ENCODE results near the gene SARDH.

SARDH gene

DNA sequence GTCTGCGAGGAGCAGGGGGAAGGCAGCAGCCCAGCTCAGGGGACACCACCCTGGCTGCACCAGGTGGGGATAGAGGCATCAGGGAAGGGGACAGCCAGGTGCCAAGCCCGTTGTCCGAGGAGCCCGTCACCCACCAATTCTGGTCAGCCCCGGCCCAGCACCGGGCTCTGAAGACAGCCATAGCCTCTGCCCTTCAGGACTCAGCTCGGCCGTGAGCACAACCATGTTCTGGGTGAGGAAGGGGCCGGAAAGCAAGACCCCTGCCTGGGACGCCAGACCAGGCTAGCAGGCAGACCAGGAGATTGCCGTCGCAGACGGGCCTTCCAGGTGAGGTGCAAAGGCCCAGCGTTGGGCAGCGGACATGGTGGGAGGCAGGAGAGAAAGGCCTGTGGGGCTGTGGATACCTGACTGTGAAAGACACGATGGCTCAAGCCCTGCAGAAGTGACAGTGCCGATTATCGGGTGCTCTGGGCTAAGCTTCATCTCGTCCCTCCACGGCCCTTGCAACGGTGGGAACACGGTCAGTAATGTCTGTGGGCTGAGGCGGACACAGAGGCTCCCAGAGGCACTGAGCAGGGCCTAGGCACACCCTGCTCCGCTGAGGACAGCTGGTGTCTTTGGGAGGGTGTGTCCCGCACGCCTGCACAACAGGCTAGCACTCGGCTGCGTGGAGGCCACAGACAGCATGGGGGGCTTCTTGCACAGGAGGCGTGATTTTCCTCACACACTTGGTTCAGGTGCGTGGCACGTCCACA lies 65.5 kb downstream of the SARDH start:
- TF ChIP-seq, protein P1, sequence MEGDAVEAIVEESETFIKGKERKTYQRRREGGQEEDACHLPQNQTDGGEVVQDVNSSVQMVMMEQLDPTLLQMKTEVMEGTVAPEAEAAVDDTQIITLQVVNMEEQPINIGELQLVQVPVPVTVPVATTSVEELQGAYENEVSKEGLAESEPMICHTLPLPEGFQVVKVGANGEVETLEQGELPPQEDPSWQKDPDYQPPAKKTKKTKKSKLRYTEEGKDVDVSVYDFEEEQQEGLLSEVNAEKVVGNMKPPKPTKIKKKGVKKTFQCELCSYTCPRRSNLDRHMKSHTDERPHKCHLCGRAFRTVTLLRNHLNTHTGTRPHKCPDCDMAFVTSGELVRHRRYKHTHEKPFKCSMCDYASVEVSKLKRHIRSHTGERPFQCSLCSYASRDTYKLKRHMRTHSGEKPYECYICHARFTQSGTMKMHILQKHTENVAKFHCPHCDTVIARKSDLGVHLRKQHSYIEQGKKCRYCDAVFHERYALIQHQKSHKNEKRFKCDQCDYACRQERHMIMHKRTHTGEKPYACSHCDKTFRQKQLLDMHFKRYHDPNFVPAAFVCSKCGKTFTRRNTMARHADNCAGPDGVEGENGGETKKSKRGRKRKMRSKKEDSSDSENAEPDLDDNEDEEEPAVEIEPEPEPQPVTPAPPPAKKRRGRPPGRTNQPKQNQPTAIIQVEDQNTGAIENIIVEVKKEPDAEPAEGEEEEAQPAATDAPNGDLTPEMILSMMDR (IDR thresholded peaks at IDR 0.05; ENCODE audit: low read length) = no peak
- no peak for TF ChIP-seq EZH2phosphoT487 (IDR thresholded peaks at IDR 0.05; ENCODE audit: low read length)
- Histone ChIP-seq H3K4me3 (ENCODE audit: low read length) (no peak overlapping the region), H3K27me3 (replicated peaks; ENCODE audit: insufficient read depth, low read length) (peaks cover 82% of the 10 kb centered on the region), H2AFZ (ENCODE audit: low read length) (no peak overlapping the region), H3F3A (ENCODE audit: insufficient read depth, low read length) (no peaks in the 10 kb centered on the region), H3K4me1 (ENCODE audit: low read length) (no peaks in the 10 kb centered on the region), H3K27ac (ENCODE audit: low read length) (no peak overlapping the region), H3K9me3 (replicated peaks; ENCODE audit: insufficient read depth, low read length) (no peaks in the 10 kb centered on the region), H3K79me2 (ENCODE audit: low read length) (no peaks in the 10 kb centered on the region), H4K20me1 (ENCODE audit: insufficient read depth, low read length) (no peaks in the 10 kb centered on the region), H3K9ac (ENCODE audit: low read length) (no peak overlapping the region), H3K36me3 (replicated peaks; ENCODE audit: insufficient read depth, low read length) (no peaks in the 10 kb centered on the region), H3K9me2 (replicated peaks; ENCODE audit: insufficient read depth, low read length) (no peaks in the 10 kb centered on the region), H3K4me2 (ENCODE audit: low read depth, low read length) (no peak overlapping the region)
- no peak for DNase-seq

DNA sequence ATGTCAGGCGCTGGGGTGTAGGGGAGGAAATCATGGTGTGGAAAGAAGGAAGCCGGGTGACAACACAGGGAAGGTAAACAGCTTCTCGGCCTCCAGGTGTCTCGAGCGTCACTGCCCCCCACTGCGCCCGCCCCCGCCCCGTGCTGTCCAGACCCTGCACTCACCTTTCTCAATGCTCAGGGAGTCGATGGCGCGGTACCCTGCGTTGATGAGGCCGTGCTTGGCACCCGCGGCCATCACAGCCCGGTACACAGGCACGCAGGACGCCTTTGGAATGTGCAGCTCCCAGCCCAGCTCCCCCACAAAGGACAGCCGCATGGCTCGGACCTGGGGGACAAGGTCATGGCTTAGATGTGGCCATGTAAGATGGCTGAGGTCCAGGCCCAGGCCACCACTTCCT lies 66.8 kb downstream of the SARDH start:
- Histone ChIP-seq H3K36me3 (replicated peaks; ENCODE audit: insufficient read depth, low read length) (no peaks in the 10 kb centered on the region), H2AFZ (ENCODE audit: low read length) (no peak overlapping the region), H3K9ac (ENCODE audit: low read length) (no peak overlapping the region), H3K4me2 (ENCODE audit: low read depth, low read length) (no peak overlapping the region), H3K4me1 (ENCODE audit: low read length) (no peaks in the 10 kb centered on the region), H3K79me2 (ENCODE audit: low read length) (no peaks in the 10 kb centered on the region), H3K9me3 (replicated peaks; ENCODE audit: insufficient read depth, low read length) (no peaks in the 10 kb centered on the region), H3K4me3 (ENCODE audit: low read length) (no peak overlapping the region), H3F3A (ENCODE audit: insufficient read depth, low read length) (no peaks in the 10 kb centered on the region), H3K27me3 (replicated peaks; ENCODE audit: insufficient read depth, low read length) (peaks cover 80% of the 10 kb centered on the region), H3K27ac (ENCODE audit: low read length) (no peak overlapping the region), H4K20me1 (ENCODE audit: insufficient read depth, low read length) (no peaks in the 10 kb centered on the region), H3K9me2 (replicated peaks; ENCODE audit: insufficient read depth, low read length) (no peaks in the 10 kb centered on the region)
- no peak for DNase-seq
- TF ChIP-seq EZH2phosphoT487 (IDR thresholded peaks at IDR 0.05; ENCODE audit: low read length) = no peak
- no peak for TF ChIP-seq EZH2 (optimal IDR thresholded peaks at IDR 0.05; ENCODE audit: low read depth, low read length)
- TF ChIP-seq, protein P1 (IDR thresholded peaks at IDR 0.05; ENCODE audit: low read length) = no peak

DNA sequence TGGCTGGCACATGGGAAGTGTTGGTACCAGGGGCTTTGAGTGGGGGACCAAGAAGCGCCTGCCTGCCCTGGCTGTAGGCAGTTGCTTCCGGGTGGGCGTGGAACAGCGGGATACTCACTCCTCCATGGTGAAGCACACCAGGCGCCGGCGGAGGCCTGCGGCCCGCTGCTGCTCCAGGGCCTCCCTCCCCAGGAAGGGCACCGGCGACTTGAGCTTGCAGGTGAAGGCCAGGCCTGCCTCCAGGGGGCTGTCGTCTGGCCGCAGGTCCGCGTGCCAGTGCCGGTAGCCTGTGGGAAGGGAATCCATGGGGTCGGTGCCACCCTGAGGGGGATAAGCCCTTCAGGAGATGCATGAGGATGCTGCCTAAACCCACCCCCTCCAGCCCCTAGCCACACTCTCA lies 67.7 kb downstream of the SARDH start:
- Histone ChIP-seq H2AFZ (ENCODE audit: low read length) (no peak overlapping the region), H3K4me2 (ENCODE audit: low read depth, low read length) (no peak overlapping the region), H3K9ac (ENCODE audit: low read length) (no peak overlapping the region), H3K36me3 (replicated peaks; ENCODE audit: insufficient read depth, low read length) (no peaks in the 10 kb centered on the region), H3K27ac (ENCODE audit: low read length) (no peak overlapping the region), H3K9me3 (replicated peaks; ENCODE audit: insufficient read depth, low read length) (no peaks in the 10 kb centered on the region), H3K9me2 (replicated peaks; ENCODE audit: insufficient read depth, low read length) (no peaks in the 10 kb centered on the region), H3K27me3 (replicated peaks; ENCODE audit: insufficient read depth, low read length) (peaks cover 78% of the 10 kb centered on the region), H3F3A (ENCODE audit: insufficient read depth, low read length) (no peaks in the 10 kb centered on the region), H3K4me1 (ENCODE audit: low read length) (no peaks in the 10 kb centered on the region), H4K20me1 (ENCODE audit: insufficient read depth, low read length) (no peaks in the 10 kb centered on the region), H3K79me2 (ENCODE audit: low read length) (no peaks in the 10 kb centered on the region), H3K4me3 (ENCODE audit: low read length) (no peak overlapping the region)
- no peak for DNase-seq
- TF ChIP-seq EZH2 (optimal IDR thresholded peaks at IDR 0.05; ENCODE audit: low read depth, low read length) (no peak), EZH2phosphoT487 (IDR thresholded peaks at IDR 0.05; ENCODE audit: low read length) (no peak)
- TF ChIP-seq, protein P1 (IDR thresholded peaks at IDR 0.05; ENCODE audit: low read length) = no peak
